Urinary bladder (tissue), 4 donors: ENCODE results near the gene MEF2C. TPM values are rescaled to one million over a fixed set of nuclear protein-coding genes. Genes with fewer than 3 reads are reported as not detected.

Source experiments
- DNase-seq: peaks from one replicate; pipeline ENCODE4 v3.0.0-alpha.2; 2015; ENCODE audit errors: extremely low spot score
- H3K27ac ChIP-seq: one replicate; pipeline ENCODE4 v1.5.1; 2013; ENCODE audit warnings: low read depth, mild to moderate bottlenecking, moderate library complexity
- H3K36me3 ChIP-seq: one replicate; pipeline ENCODE4 v1.6.1; 2013; ENCODE audit warnings: mild to moderate bottlenecking, moderate library complexity; ENCODE audit not compliant: insufficient read depth
- H3K4me1 ChIP-seq: one replicate; pipeline ENCODE4 v1.6.1; 2013; ENCODE audit warnings: mild to moderate bottlenecking, moderate library complexity; ENCODE audit not compliant: insufficient read depth
- H3K4me3 ChIP-seq: one replicate; pipeline ENCODE4 v1.5.1; 2013; ENCODE audit warnings: low read depth, low read length
- WGBS: extraction: QIAGEN DNeasy Blood & Tissue Kit; methylation state at CpG from one replicate; pipeline ENCODE4 v1.1.7; 2013; 5-methylcytosine and 5-hydroxymethylcytosine counted together
- polyA plus RNA-seq: library from polyadenylated mRNA; stranded (reverse); fragments of 200-250 nt; gene quantifications from one replicate; pipeline ENCODE4 v1.2.3, GENCODE V29; 2013
- total RNA-seq: library from RNA; depleted of rRNA; stranded (reverse); fragments of >200 nt; gene quantifications from one replicate; pipeline ENCODE4 v1.2.3, GENCODE V29; 2014
- donor health status: healthy with polysubstance abuse.
- donor health status: healthy.

The MEF2C gene
- total and polyA plus RNA-seq, 2 donors = 25.2 to 166 TPM

- no peak for DNase-seq
- H3K4me1 ChIP-seq = no peaks in the 10 kb centered on the region
- H3K36me3 ChIP-seq = no peaks in the 10 kb centered on the region
- no peak overlapping the region for H3K27ac ChIP-seq
- H3K4me3 ChIP-seq = no peak overlapping the region
- WGBS = 65% methylated on average over 5 of the region's 5 CpGs
These were observed 57.2 kb downstream of the MEF2C start for GRCh38 chr5:88825584-88826315.

- 22% methylated on average over 5 of the region's 5 CpGs for WGBS
- no peak overlapping the region for H3K27ac ChIP-seq
- no peaks in the 10 kb centered on the region for H3K4me1 ChIP-seq
- no peak overlapping the region for H3K4me3 ChIP-seq
- no peaks in the 10 kb centered on the region for H3K36me3 ChIP-seq
- DNase-seq = peak; percentile 56
These were observed 57.9 kb downstream of the MEF2C start for GRCh38 chr5:88824892-88825583.

- no peak overlapping the region for H3K27ac ChIP-seq
- H3K4me1 ChIP-seq = no peaks in the 10 kb centered on the region
- WGBS = 59% methylated on average over 4 of the region's 4 CpGs
- H3K36me3 ChIP-seq = no peaks in the 10 kb centered on the region
- no peak overlapping the region for H3K4me3 ChIP-seq
- DNase-seq = no peak
These were observed 58.8 kb downstream of the MEF2C start for GRCh38 chr5:88824141-88824540.

- 81% methylated on average over 1 of the region's 1 CpG for WGBS
- H3K4me1 ChIP-seq = no peaks in the 10 kb centered on the region
- no peak for DNase-seq
- no peak overlapping the region for H3K27ac ChIP-seq
- H3K36me3 ChIP-seq = no peaks in the 10 kb centered on the region
- H3K4me3 ChIP-seq = no peak overlapping the region
These were observed 59.8 kb downstream of the MEF2C start for GRCh38 chr5:88823201-88823600.

- Histone ChIP-seq H3K4me3 (no peak overlapping the region), H3K27ac (no peak overlapping the region), H3K36me3 (no peaks in the 10 kb centered on the region), H3K4me1 (no peaks in the 10 kb centered on the region)
- DNase-seq = no peak
- WGBS = 95% methylated on average over 4 of the region's 4 CpGs
These were observed 61.8 kb downstream of the MEF2C start for GRCh38 chr5:88821161-88821560.

- no peak for DNase-seq
- no peaks in the 10 kb centered on the region for H3K36me3 ChIP-seq
- no peak overlapping the region for H3K27ac ChIP-seq
- 88% methylated on average over 2 of the region's 2 CpGs for WGBS
- H3K4me3 ChIP-seq = no peak overlapping the region
- H3K4me1 ChIP-seq = no peaks in the 10 kb centered on the region
These were observed 62.4 kb downstream of the MEF2C start for GRCh38 chr5:88820581-88820980.

GRCh38 chr5:88819301-88819999, 63.5 kb downstream of the MEF2C start:
- DNase-seq = no peak
- Histone ChIP-seq H3K27ac (no peak overlapping the region), H3K4me1 (no peaks in the 10 kb centered on the region), H3K4me3 (no peak overlapping the region), H3K36me3 (no peaks in the 10 kb centered on the region)
- WGBS = 86% methylated on average over 5 of the region's 5 CpGs

GRCh38 chr5:88818296-88818695, 64.7 kb downstream of the MEF2C start:
- no peak overlapping the region for H3K27ac ChIP-seq
- H3K4me3 ChIP-seq = no peak overlapping the region
- no peaks in the 10 kb centered on the region for H3K36me3 ChIP-seq
- WGBS = 73% methylated on average over 4 of the region's 4 CpGs
- H3K4me1 ChIP-seq = no peaks in the 10 kb centered on the region
- no peak for DNase-seq

- Histone ChIP-seq H3K4me3 (no peak overlapping the region), H3K36me3 (no peaks in the 10 kb centered on the region), H3K27ac (no peak overlapping the region), H3K4me1 (no peaks in the 10 kb centered on the region)
- WGBS = 84% methylated on average over 2 of the region's 2 CpGs
- no peak for DNase-seq
These were observed 66.8 kb downstream of the MEF2C start for GRCh38 chr5:88816195-88816594.

- no peak overlapping the region for H3K4me3 ChIP-seq
- DNase-seq = no peak
- no peak overlapping the region for H3K27ac ChIP-seq
- no peaks in the 10 kb centered on the region for H3K4me1 ChIP-seq
- no peaks in the 10 kb centered on the region for H3K36me3 ChIP-seq
These were observed 67.8 kb downstream of the MEF2C start for GRCh38 chr5:88815050-88815789.

- no peaks in the 10 kb centered on the region for H3K4me1 ChIP-seq
- DNase-seq = no peak
- no peak overlapping the region for H3K4me3 ChIP-seq
These were observed 69.0 kb downstream of the MEF2C start for GRCh38 chr5:88813805-88814575.

GRCh38 chr5:88813244-88813643, 69.7 kb downstream of the MEF2C start:
- Histone ChIP-seq H3K27ac (no peak overlapping the region), H3K36me3 (no peaks in the 10 kb centered on the region), H3K4me1 (no peaks in the 10 kb centered on the region), H3K4me3 (no peak overlapping the region)
- WGBS = 89% methylated on average over 1 of the region's 1 CpG
- DNase-seq = no peak

More at GRCh38 chr5:88813805-88814575, 69.0 kb downstream of the MEF2C start:
- WGBS = 75% methylated on average over 17 of the region's 17 CpGs
- no peaks in the 10 kb centered on the region for H3K36me3 ChIP-seq
- H3K27ac ChIP-seq = no peak overlapping the region

- no peak for DNase-seq
- WGBS = 92% methylated on average over 2 of the region's 2 CpGs
- H3K4me1 ChIP-seq = no peaks in the 10 kb centered on the region
- no peak overlapping the region for H3K4me3 ChIP-seq
- H3K27ac ChIP-seq = no peak overlapping the region
- H3K36me3 ChIP-seq = no peaks in the 10 kb centered on the region
These were observed 74.8 kb downstream of the MEF2C start for GRCh38 chr5:88808153-88808552.
